SK-N-MC (cell line): ENCODE results near the gene LINC01488.

Experiments
- EZH2 ChIP-seq: fragments of 200-600 bp; sonication (generic); IDR thresholded peaks from one replicate; pipeline ENCODE4 v1.6.1; 2017; ENCODE audit warnings: antibody characterized with exemption
- POLR2AphosphoS5 ChIP-seq: IDR thresholded peaks from 2 replicates; pipeline ENCODE4 v1.6.1; 2012; ENCODE audit warnings: mild to moderate bottlenecking, low read depth, low read length, borderline replicate concordance

GRCh38 chr11:69487849-69488542, 6.5 kb downstream of the LINC01488 start:
- no peak for TF ChIP-seq POLR2AphosphoS5
- TF ChIP-seq EZH2, result no peak
